Measurements from ENCODE around the gene KPNA6. TPM values are rescaled to one million over a fixed set of nuclear protein-coding genes. Genes with fewer than 3 reads are reported as not detected.

The KPNA6 gene
- total RNA-seq, 1 donor from 2014 or later: 67.5 TPM

GRCh38 chr1:32221980-32222755 lies 114.3 kb downstream of the KPNA6 start, which contains the start of the genes EIF3I and TMEM234:
EIF3I (plus strand) TSS chr1:32222407; CDS start chr1:32222442, 35 bp downstream.
TMEM234 (minus strand) TSS chr1:32222353; CDS start chr1:32222322, 31 bp downstream.
- Mint-ChIP-seq H3K4me1 (peaks cover 25% of the 10 kb centered on the region), H3K36me3 (peaks cover 15% of the 10 kb centered on the region), H3K9me3 (no peaks in the 10 kb centered on the region), H3K27me3 (ENCODE audit: low read depth) (no peaks in the 10 kb centered on the region), H3K4me3 (peak within 1 kb of the TSS; percentile 98), H3K27ac (peak within 1 kb of the TSS; percentile 98)
- no peak for TF ChIP-seq CTCF (IDR thresholded peaks at IDR 0.05; ENCODE audit: unreplicated experiment)
- peak; percentile 76 to 88 for DNase-seq (ENCODE audit: low spot score in 2 of 2, unreplicated experiment in 2 of 2)

GRCh38 chr1:32223683-32224082 lies 115.8 kb downstream of the KPNA6 start:
- no peaks in the 10 kb centered on the region for H3K9me3 Mint-ChIP-seq

GRCh38 chr1:32224285-32224684 lies 116.4 kb downstream of the KPNA6 start:
- no peaks in the 10 kb centered on the region for H3K27me3 Mint-ChIP-seq (ENCODE audit: low read depth)
- H3K27ac Mint-ChIP-seq: peak overlapping the region; percentile 18
- no peak for DNase-seq (ENCODE audit: low spot score in 2 of 2, unreplicated experiment in 2 of 2)
- H3K36me3 Mint-ChIP-seq: peaks cover 31% of the 10 kb centered on the region
- no peaks in the 10 kb centered on the region for H3K9me3 Mint-ChIP-seq
- peaks cover 25% of the 10 kb centered on the region for H3K4me1 Mint-ChIP-seq
- no peak for TF ChIP-seq CTCF (IDR thresholded peaks at IDR 0.05; ENCODE audit: unreplicated experiment)
- H3K4me3 Mint-ChIP-seq: peak overlapping the region; percentile 98

More at GRCh38 chr1:32223683-32224082, 115.8 kb downstream of the KPNA6 start:
- no peak for TF ChIP-seq CTCF (IDR thresholded peaks at IDR 0.05; ENCODE audit: unreplicated experiment)
- H3K27me3 Mint-ChIP-seq (ENCODE audit: low read depth): no peaks in the 10 kb centered on the region
- no peak for DNase-seq (ENCODE audit: low spot score in 2 of 2, unreplicated experiment in 2 of 2)
- peak overlapping the region; percentile 98 for H3K4me3 Mint-ChIP-seq
- peaks cover 25% of the 10 kb centered on the region for H3K4me1 Mint-ChIP-seq
- H3K27ac Mint-ChIP-seq: peak overlapping the region; percentile 18
- H3K36me3 Mint-ChIP-seq: peaks cover 26% of the 10 kb centered on the region

Small RNAs within 50 kb of the gene (microRNA-seq; reads per million reads assigned to microRNA genes)
- gene MIR5585: not detected

Other genes starting within 250 kb of the KPNA6 start
- 181 to 186 TPM (median 182 TPM) in 3 replicates for gene PTP4A2, start 169.7 kb upstream of the KPNA6 start, total RNA-seq
- 244 to 246 TPM (median 245 TPM) in 3 replicates for gene KHDRBS1, start 94.2 kb upstream of the KPNA6 start, total RNA-seq
- gene TMEM39B, start 35.1 kb upstream of the KPNA6 start, total RNA-seq: 23.5 to 27.3 TPM (median 26.2 TPM) in 3 replicates
- gene TXLNA, start 71.6 kb downstream of the KPNA6 start, total RNA-seq: 56.6 to 59.7 TPM (median 57.2 TPM) in 3 replicates
- gene CCDC28B, start 92.5 kb downstream of the KPNA6 start, total RNA-seq: 21.6 to 24.9 TPM (median 24.6 TPM) in 3 replicates
- 3.1 to 3.8 TPM (median 3.3 TPM) in 3 replicates for gene IQCC, start 97.6 kb downstream of the KPNA6 start, total RNA-seq
- gene DCDC2B, start 101.0 kb downstream of the KPNA6 start, total RNA-seq: 0.11 TPM in 1 of 3 replicates, not detected in the others
- gene TMEM234, start 114.3 kb downstream of the KPNA6 start, total RNA-seq: 28.9 to 33.3 TPM (median 32.9 TPM) in 3 replicates
- gene EIF3I, start 114.4 kb downstream of the KPNA6 start, total RNA-seq: 143 to 147 TPM (median 146 TPM) in 3 replicates
- 1.8 to 2.9 TPM (median 2.3 TPM) in 3 replicates for gene FAM167B, start 139.2 kb downstream of the KPNA6 start, total RNA-seq
- 1.4 to 1.8 TPM (median 1.5 TPM) in 3 replicates for gene LCK, start 143.2 kb downstream of the KPNA6 start, total RNA-seq
- 122 to 131 TPM (median 127 TPM) in 3 replicates for gene HDAC1, start 184.0 kb downstream of the KPNA6 start, total RNA-seq
- gene MARCKSL1, start 228.2 kb downstream of the KPNA6 start, total RNA-seq: 487 to 496 TPM (median 495 TPM) in 3 replicates